Measurements from ENCODE around the gene GAPVD1. TPM values are rescaled to one million over a fixed set of nuclear protein-coding genes. Genes with fewer than 3 reads are reported as not detected.

The GAPVD1 gene
- total RNA-seq, 1 experiment from 2014 or later: 30.5 TPM

DNA sequence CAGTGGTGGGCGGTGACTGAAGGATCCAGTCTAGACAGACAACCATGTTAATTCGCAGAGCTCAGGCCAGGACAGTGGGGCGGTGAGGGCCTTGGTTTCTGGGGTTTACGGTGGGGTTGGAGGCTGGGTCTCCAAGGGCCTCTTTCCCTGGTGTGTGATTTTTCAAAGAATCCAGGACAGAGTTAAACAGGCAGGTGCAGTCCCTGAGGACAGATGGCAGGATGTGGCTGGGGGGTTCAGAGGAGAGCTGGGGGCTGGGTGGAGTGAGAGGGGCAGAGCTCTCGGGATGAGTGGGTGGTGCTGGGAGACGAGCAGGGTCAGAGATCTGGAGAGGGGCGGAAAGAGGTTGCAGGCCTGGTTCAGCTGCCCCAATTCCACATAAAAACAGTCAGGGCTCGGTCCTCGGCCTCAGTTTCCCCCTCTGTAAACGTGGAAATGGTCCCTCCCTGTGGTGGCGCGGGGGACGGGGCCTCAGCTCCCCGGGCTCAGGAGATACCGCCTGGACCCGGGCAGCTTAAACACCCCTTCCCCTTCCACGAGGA is 145.9 kb downstream of the GAPVD1 start:
- Histone ChIP-seq H3K4me3 (ENCODE audit: low read length) (peak overlapping the region; percentile 72), H4K20me1 (ENCODE audit: low read length) (no peaks in the 10 kb centered on the region), H3K27me3 (ENCODE audit: low read length) (no peaks in the 10 kb centered on the region), H2AFZ (ENCODE audit: low read length) (peak overlapping the region; percentile 89), H3K4me1 (ENCODE audit: insufficient read depth, low read length) (peaks cover 8% of the 10 kb centered on the region), H3K36me3 (ENCODE audit: low read depth, low read length) (no peaks in the 10 kb centered on the region), H3K9ac (ENCODE audit: low read length) (0 out of 2 replicates have a peak overlapping the region, but pooled peaks have one; percentile 78), H3K9me3 (ENCODE audit: low read length) (no peaks in the 10 kb centered on the region), H3K4me2 (ENCODE audit: low read length) (peak overlapping the region; percentile 86), H3K27ac (ENCODE audit: low read length) (no peak overlapping the region), H3K9me2 (replicated peaks; ENCODE audit: low read length) (no peaks in the 10 kb centered on the region), H3F3A (ENCODE audit: low read length, unreplicated experiment) (no peaks in the 10 kb centered on the region), H3K79me2 (ENCODE audit: low read length) (no peaks in the 10 kb centered on the region)
- TF ChIP-seq EZH2 (IDR thresholded peaks at IDR 0.05; ENCODE audit: low read length, unreplicated experiment): no peak
- TF ChIP-seq, protein P1, sequence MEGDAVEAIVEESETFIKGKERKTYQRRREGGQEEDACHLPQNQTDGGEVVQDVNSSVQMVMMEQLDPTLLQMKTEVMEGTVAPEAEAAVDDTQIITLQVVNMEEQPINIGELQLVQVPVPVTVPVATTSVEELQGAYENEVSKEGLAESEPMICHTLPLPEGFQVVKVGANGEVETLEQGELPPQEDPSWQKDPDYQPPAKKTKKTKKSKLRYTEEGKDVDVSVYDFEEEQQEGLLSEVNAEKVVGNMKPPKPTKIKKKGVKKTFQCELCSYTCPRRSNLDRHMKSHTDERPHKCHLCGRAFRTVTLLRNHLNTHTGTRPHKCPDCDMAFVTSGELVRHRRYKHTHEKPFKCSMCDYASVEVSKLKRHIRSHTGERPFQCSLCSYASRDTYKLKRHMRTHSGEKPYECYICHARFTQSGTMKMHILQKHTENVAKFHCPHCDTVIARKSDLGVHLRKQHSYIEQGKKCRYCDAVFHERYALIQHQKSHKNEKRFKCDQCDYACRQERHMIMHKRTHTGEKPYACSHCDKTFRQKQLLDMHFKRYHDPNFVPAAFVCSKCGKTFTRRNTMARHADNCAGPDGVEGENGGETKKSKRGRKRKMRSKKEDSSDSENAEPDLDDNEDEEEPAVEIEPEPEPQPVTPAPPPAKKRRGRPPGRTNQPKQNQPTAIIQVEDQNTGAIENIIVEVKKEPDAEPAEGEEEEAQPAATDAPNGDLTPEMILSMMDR (conservative IDR thresholded peaks at IDR 0.05; ENCODE audit: low read depth, low read length): no peak
- TF ChIP-seq EZH2phosphoT487 (IDR thresholded peaks at IDR 0.05; ENCODE audit: borderline replicate concordance, low read length): no peak
- BruUV-seq (replicated peaks): no TSS peak
- DNase-seq: no peak
- CTCF ChIA-PET: interaction anchor here (0.6 kb wide), 2 partner anchors 497 to 969 kb away, joined by 3 to 9 read pairs; no protein-coding TSS in a partner anchor
- intact Hi-C loops (cut with micrococcal nuclease): loop anchor here (2.0 to 10.0 kb wide), 2 partner anchors 223 to 817 kb away; no protein-coding TSS in a partner anchor
- ATAC-seq: peak; percentile 10
- POLR2A ChIA-PET (ENCODE audit: unreplicated experiment): interaction anchor here (0.6 kb wide), 1 partner anchor 628 kb away, joined by 3 read pairs; no protein-coding TSS in a partner anchor

DNA sequence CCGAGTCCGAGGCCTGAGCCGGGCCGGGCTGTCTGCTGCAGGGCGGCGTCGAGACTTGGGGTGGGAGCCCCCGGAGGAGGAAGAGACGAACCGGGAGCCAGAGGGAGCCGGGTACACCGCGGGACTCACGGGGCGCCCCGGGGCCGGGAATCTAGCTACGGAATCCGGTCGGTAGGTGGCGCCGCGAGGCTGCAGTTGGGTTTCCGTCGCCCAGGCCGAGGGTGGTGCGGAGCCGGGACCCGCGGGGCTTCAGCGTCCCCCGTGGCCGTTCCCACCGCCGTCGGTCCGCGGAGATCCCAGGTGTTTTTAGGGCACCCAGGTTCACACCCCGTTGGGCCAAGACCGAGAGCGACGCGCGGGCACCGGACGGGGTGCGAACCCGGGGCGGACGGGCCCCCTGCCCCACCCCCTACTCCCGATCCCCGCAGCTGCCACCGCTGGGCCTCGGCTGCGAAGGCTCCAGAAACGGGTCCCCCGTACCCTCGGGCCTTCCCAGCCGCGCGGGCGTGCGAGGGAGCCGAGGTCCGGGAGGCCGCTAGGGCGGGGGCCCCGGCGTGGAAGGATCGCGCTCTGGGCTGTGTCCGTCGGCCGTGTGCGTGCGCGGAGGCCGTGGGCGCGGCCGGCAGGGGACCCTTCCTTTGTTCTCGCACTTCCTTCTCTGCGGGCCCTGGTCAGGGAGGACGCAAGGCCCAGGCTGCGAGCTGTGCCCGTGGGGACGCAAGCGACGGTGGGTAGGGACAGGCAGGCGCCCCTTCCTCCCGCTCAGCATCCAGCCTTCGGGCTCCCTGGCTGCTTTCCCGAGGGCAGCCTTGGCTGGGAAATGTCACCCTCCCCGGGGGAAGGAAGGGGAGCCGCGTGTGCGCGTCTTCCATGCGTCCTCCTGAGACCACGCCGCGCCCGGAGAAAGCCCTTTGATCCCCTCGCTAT is 146.6 kb downstream of the GAPVD1 start:
- TF ChIP-seq, protein P1 (conservative IDR thresholded peaks at IDR 0.05; ENCODE audit: low read depth, low read length): peak; percentile 74
- TF ChIP-seq EZH2 (IDR thresholded peaks at IDR 0.05; ENCODE audit: low read length, unreplicated experiment): no peak
- no peak for TF ChIP-seq EZH2phosphoT487 (IDR thresholded peaks at IDR 0.05; ENCODE audit: borderline replicate concordance, low read length)
- no peak overlapping the region for H3K27ac ChIP-seq (ENCODE audit: low read length)
- peak overlapping the region; percentile 86 for H3K4me2 ChIP-seq (ENCODE audit: low read length)
- BruUV-seq (replicated peaks): no TSS peak
- H3F3A ChIP-seq (ENCODE audit: low read length, unreplicated experiment): no peaks in the 10 kb centered on the region
- ChIA-PET CTCF (interaction anchor here (0.6 kb wide), 3 partner anchors 496 to 968 kb away, joined by 3 to 9 read pairs (median 7); no protein-coding TSS in a partner anchor), POLR2A (ENCODE audit: unreplicated experiment) (interaction anchor here (0.6 kb wide), 1 partner anchor 629 kb away, joined by 3 read pairs; no protein-coding TSS in a partner anchor)
- H3K4me3 ChIP-seq (ENCODE audit: low read length): peak overlapping the region; percentile 72
- H3K9me3 ChIP-seq (ENCODE audit: low read length): no peaks in the 10 kb centered on the region
- no peaks in the 10 kb centered on the region for H3K36me3 ChIP-seq (ENCODE audit: low read depth, low read length)
- no peaks in the 10 kb centered on the region for H4K20me1 ChIP-seq (ENCODE audit: low read length)
- H3K9me2 ChIP-seq (replicated peaks; ENCODE audit: low read length): no peaks in the 10 kb centered on the region
- H3K27me3 ChIP-seq (ENCODE audit: low read length): no peaks in the 10 kb centered on the region
- H3K4me1 ChIP-seq (ENCODE audit: insufficient read depth, low read length): peaks cover 8% of the 10 kb centered on the region
- H3K79me2 ChIP-seq (ENCODE audit: low read length): no peaks in the 10 kb centered on the region
- intact Hi-C loops (cut with micrococcal nuclease): loop anchor here (2.0 to 10.0 kb wide), 2 partner anchors 223 to 817 kb away; no protein-coding TSS in a partner anchor
- H2AFZ ChIP-seq (ENCODE audit: low read length): peak overlapping the region; percentile 89
- peak; percentile 72 for DNase-seq
- ATAC-seq: peak; percentile 82
- peak overlapping the region; percentile 78 for H3K9ac ChIP-seq (ENCODE audit: low read length)

Measured in PC-3 (cell line).